HTR-8/SVneo (cell line): ENCODE data around the gene HOXC13.
A peak's percentile ranks its signal among the peaks of the same experiment; 100 is the strongest.

Experiments used
- DNase-seq: peaks from one replicate; pipeline ENCODE4 v3.0.0; 2011; ENCODE audit warnings: low spot score, mixed read lengths; ENCODE audit not compliant: insufficient read length
- FAIRE-seq: peaks from 2 replicates; lab custom pipeline; 2011; peaks lifted over from hg19 to GRCh38; lab: Jason Lieb, UNC

The HOXC13 gene

DNA sequence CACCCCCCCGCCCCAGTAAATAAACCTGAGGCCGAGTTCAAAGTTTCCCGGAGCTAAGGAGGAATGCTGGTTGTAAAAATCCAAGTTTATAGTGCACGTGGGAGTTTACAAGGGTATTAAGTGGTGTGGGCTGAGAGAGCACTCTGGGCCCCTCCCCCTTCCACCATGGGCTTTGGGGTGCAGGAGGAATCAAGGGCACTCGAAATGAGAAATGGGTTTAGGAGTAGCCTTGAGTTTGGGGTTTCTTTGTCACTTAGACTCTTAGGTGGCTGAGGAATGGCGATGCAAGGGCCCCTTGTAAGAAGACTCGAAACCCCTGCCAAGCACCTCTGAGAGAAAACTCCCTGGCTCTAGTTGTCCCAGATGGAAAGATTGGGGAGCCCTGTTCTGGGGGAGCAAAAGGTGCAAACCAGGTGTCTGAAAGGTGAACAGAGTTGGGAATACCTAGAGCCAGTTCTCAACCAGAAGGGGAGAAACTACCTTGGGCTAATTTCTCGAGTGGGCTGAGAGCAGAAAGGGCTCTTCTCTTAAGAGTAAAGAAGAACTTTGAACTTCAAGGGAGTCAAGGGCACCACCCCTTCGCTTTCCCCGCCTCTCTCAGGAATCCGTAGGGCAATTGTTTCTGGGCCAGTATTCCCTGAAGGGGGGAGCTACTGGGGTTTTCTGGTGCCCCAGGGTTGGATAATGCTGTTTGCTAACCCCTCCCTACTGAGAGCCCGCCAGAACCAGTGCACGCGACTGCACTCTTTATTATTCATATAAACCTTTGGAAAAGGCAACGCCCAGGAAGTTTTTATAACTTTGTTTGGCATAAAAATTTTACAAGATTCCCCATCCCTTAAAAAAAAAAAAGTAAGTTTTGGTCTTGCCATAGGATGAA, 40.1 kb downstream of the HOXC13 start:
- DNase-seq (no peak), FAIRE-seq (no peak)

DNA sequence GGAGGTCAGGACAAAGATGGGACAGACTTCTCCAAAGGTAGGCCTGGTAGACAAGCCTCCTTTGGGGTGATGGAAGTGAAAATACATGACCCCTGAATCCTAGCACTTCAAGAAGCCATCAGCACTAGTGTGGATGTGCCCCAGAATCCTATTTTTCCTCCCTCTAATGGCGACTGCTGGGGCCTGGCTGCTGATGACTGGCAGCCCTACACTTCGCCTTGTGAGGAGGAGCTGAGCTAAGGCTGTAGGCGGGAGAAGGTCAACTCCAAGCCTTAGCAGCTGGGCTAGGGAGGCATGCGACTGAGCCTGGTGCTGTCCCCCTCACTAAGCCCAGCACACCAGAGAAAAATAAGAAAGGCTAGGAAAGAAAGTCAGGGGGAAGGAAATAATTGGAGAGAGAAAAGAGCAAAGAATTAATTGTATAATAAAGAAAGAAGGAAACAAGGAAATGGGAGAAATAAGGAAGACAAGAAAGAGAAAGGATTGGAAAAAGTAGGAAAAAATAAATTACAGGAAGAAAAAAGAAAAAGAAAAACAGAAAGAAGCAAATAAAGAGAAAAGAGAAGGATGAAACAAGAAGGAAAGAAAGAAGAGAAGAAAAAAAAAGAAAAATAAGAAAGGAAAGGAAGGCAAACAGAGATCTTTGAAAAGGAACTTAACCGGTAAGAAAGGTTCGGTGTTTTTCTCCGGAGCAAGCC, 41.6 kb downstream of the HOXC13 start:
- FAIRE-seq (no peak), DNase-seq (no peak)

DNA sequence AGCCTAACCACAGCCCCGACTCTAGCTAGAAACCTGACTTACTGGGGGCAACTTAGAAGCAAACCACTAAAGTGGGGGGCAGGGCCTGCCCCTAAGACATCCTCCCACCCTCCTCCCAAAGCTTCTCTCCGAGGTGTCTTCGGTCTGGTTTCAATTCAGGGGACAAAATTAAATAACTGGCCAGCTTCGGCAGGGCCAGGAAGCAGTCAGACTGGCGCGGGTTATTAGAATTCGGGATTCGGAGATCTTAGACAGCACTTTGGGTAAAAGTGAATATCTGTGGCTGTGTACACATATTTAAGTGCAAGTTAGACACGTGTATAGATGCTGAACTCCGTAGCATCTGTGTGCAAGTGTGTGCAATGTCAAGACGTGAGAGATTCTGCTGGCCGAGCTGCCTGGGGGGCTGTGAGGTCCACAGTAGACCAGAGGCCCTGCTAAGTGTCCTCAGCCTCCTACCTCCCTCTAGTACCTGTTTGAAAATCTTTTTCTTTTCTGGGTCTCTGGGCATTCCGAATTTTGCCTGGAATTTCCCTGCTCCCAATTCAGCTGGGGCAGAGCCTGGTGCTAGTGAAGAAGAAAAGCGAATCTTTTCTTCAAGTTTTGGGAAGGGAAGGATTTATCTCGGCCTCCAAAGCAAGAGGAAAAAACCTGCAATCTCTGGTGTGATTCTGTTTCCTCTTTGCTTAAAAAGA, 42.3 kb downstream of the HOXC13 start:
- DNase-seq: no peak
- no peak for FAIRE-seq

DNA sequence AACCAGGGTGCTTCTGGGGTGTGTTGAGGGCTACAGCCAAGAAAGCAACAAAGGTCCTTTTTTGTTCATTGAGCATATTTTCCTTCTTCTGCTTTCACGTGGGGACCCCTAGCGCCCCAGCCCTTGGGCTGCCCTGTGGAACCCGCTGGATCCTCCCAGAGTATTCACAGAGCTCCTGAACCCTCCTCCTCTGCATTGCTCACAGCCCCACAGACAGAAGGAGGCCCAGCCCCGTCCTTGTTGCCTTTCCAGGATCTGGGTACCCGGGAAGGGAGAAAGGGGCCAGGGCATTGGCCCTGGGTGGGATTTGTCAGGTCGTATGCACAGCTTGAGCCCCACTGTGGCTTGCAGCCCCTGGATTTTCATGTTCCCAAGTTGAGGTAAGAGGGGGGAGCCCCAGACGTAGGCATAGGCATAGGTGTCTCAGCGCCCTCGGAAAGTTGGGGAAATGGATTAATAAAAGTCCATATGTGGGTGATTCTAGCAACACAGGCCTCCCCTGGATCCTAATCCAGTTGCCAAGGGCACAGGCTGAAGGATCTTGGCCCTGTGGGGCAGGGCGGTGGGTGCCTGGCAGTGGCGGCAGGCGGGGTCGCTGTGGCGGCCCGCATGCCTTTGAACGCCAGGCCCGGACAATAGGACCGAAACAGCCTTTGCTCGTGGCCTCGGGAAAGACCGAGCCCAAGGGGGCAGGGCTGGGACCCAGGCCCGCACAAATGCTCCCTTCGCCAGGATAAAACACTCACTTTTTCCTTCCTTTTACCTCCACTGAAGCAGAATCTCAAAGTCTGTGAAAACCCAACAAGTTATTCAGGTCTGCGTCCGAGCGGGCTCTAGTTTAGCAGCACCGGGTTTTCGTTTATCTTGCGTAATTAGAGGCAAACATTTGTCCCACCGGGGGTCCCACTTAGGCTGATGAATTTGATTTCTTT, 43.3 kb downstream of the HOXC13 start:
- DNase-seq: no peak

DNA sequence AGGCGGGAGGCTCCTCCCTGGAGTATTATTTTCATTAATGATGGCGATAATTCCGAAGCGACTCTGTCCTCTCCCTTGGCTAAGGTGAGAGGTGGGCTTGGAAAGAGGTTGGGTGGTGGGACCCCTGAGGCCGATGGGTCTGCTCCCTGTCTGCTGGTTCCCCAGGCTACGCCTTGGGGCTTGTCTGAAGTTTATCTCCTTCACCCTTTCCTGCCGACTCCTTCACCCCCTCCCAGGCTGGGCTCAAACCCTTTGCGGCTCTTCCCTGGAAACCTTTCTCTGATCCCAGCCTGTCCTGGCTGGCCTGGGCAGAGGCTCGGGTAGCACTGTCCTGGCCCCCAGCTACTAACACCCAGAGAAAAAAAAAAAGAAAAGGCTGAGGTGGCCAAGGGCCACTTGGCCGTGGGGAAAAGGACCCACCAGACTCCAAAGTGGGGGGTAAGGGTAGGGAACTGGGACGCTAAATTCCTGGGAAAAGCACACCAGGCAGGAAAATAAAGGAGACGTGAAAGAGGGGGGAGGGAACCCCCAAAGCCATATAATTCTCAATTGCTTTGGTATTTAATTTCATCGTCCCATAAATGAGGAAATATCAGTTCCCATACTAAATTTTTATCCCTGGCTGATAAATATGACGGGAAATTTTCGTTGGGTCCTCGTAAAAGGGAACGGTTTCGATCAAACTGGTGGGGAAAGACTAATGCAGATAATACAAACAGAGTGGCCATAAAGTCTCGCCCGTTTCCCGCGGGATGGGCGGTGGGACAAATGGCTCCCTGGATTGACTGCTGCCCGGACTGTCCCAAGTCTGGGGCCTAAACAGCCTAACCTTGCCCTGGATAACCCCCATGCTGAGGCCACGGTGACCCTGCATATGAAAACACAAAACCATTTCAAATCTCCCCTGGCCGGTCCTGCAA, 44.3 kb downstream of the HOXC13 start:
- DNase-seq (no peak), FAIRE-seq (no peak)

More for the DNA sequence above, 43.3 kb downstream of the HOXC13 start:
- FAIRE-seq: no peak

DNA sequence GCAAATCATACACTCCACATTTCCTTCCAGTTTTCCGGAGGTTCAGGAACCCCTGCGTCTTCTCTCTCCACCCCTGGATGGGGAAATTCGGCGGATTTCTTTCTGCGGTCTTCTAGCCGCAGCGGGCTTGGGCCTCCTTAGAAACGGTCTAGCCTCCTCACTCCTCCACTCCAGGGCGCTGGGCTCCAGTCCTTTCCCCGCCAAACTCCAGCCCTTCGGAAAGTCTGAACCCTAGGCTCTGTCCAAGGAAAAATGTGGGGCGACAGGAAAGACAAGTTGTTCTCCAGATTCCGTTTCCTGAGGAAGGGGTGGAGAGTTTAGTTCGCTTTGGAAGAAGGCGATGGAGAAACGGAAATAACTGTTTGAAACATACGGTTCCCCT, 44.9 kb downstream of the HOXC13 start:
- DNase-seq: no peak
- no peak for FAIRE-seq

DNA sequence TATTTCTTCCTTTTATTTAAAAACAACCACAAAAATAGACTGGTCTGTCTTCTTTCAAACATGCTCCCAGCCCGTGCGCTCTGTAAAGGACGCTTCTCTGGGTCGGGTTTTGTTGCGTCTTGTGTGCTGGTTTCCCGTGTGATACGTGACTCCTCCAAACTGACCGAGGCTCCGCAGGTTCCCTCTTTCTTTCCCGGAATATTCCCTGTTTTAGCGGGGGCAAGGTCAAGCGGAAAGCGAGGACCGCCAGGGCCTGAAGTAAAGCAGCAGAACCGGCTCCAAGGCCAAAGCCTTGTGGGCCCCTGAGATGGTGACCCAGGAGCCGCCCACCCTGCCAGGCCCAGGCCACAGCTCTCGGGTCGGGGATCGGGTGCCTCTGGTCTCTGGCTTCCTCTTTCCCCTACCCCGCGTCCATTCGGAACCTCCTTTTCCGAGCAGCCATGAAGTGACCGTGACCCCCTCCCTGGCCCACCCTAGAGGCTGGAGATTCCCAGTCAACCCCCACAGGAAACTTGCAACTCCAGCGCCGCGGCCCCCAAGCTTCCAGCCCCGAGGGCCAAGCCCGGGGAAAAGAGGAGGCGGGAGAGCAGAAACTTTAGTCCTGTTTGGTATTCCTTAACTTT, 45.4 kb downstream of the HOXC13 start:
- FAIRE-seq (no peak), DNase-seq (no peak)

DNA sequence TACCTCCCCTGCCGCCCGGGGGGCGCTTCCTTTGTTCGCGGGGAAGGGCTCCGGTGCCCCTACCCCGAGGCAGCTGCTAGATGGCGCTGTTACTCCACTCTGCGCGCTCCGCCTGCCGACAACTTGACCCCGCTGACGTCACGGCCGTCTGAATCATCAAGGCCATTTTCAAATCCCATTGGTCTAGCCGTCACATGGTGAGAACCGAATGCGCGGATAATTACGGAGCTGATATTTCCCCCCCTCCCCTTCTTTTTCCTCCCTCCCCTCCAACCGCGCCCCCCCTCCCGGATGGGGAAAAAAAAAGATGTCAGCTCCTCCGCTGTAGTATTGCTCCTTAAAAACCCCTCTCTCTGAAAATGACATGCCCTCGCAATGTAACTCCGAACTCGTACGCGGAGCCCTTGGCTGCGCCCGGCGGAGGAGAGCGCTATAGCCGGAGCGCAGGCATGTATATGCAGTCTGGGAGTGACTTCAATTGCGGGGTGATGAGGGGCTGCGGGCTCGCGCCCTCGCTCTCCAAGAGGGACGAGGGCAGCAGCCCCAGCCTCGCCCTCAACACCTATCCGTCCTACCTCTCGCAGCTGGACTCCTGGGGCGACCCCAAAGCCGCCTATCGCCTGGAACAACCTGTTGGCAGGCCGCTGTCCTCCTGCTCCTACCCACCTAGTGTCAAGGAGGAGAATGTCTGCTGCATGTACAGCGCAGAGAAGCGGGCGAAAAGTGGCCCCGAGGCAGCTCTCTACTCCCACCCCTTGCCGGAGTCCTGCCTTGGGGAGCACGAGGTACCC, 46.5 kb downstream of the HOXC13 start, which contains the start of gene HOXC10:
TSS of gene HOXC10 (plus strand) at position 246 of the 791 bp plus-strand sequence. CDS start at position 360, 114 bp downstream.
- peak; percentile 88 for FAIRE-seq
- DNase-seq: peak; percentile 92

DNA sequence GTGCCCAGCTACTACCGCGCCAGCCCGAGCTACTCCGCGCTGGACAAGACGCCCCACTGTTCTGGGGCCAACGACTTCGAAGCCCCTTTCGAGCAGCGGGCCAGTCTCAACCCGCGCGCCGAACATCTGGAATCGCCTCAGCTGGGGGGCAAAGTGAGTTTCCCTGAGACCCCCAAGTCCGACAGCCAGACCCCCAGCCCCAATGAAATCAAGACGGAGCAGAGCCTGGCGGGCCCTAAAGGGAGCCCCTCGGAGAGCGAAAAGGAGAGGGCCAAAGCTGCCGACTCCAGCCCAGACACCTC, 47.0 kb downstream of the HOXC13 start:
- FAIRE-seq: no peak
- DNase-seq: no peak

DNA sequence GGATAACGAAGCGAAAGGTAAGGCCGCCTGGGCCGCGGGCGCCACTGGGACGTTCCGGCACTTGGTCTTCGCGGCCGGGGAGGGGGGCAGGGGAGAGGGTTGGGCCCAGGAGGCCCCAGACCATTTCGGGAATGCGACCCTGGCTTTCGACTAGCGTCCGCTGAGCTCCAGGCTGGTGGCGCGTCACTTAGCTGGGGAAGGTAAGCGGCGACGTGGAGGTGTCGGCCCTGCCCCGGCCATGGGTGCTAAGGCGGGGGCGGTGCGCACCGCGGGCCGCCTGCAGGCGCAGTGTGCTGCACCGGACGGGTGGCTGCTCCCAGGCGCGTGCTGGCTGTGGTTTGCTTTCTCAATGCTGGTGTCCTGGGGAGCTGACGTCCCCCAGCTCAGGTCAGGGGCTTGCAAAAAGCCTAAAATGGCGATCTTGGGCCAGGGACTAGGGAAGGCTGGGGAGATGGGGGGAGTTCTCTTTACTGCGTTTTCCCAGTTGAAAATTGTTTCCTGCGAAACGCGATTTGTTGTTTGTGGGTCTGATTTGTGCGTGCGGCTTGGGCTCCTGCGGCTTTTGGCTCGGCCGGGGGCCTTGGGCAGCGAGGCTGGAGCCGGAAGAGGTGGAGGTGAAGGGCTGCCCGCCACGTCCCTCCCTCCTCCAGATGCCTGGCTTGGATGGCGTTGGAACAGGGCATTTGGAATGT, 47.5 kb downstream of the HOXC13 start:
- DNase-seq: no peak
- no peak for FAIRE-seq

DNA sequence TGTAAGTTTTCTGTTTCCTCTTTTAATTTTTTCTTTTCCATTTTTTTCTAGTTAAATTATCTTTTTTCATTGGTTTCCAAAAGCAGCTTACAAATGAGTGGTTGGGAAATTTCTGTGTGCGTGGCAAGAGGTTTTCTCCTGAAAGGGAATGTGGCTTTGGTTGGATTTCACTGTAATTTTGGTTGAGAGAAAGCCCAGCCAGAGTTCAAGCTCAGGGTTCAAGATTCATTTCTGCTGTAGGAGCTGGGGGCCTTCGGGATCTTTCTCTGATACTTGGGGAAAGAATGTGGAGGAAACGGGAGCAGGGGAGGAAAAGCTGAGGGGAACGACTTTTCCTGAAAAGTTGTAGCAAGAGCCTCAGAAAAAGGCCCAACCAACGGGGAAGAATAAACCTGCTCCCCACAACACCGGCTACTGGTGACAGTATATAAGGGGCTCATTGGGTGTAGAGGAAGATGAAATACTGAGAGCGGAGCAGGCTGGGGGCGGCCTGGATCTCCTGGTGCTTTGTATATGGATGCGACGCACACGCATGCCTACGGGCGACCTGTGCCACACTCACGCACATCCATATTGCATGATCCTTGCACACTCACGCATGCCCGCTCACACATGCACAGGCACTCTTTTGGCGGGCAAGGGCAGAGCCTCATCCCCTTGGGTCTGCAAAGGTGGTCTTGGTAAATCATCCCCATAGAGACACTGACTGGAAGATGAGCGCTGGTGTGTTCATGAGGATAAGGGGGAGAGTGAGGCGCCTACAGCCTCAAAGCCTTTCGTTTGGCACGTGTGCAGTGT, 48.3 kb downstream of the HOXC13 start:
- FAIRE-seq (no peak), DNase-seq (no peak)

DNA sequence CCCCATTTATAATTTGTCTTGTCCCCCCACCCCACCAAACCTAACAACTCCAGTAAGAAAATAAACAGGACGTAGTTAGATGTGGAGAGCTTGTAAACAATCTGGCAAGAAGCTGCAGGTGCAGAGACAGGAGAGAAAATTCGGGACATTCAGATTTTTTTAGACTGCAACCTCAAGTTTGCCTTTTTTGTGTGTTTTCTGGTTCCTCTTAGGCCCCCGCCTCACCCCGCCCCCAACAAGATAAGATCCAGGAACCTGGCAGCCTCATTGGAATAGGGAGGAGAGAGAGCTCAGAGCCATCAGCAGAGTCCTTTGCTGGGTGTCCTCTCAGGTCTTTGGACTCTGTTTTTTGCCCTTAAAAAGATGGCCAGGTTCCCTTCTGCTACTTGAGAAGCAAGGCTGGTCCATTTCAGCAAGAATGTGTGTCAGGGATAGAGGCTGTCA, 49.2 kb downstream of the HOXC13 start:
- no peak for FAIRE-seq
- no peak for DNase-seq

DNA sequence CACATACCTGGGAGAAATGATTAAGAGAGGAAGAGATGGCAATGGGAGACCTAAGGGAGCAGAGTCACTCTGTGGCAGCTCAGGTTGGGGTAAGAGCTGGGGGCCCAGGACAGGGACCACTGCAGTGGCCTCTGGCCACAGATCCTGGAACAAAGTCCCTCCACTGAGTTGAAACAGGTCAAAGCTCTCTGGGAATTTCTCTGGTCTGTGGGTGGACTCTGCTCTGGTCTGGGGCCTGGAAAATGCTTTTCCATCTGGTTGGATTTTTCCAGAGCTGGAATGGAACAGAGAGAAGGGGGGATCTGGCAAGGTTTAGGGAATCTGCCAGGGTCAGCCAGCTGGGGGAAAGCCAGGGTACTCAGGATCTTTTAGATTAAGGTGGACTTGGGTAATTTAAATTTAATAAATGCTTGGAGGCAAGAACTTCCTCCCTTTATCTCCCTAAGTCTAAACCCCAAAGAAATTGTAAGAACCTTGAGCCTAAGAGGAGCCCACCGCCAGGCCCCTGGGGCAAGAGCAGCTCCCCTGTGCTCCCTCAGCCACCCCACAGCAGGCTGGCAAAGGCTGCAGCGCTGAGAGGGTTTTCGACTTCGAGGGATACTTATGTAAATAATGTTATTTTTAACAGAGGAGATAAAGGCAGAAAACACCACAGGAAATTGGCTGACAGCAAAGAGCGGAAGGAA, 50.1 kb downstream of the HOXC13 start:
- no peak for DNase-seq
- FAIRE-seq: no peak

DNA sequence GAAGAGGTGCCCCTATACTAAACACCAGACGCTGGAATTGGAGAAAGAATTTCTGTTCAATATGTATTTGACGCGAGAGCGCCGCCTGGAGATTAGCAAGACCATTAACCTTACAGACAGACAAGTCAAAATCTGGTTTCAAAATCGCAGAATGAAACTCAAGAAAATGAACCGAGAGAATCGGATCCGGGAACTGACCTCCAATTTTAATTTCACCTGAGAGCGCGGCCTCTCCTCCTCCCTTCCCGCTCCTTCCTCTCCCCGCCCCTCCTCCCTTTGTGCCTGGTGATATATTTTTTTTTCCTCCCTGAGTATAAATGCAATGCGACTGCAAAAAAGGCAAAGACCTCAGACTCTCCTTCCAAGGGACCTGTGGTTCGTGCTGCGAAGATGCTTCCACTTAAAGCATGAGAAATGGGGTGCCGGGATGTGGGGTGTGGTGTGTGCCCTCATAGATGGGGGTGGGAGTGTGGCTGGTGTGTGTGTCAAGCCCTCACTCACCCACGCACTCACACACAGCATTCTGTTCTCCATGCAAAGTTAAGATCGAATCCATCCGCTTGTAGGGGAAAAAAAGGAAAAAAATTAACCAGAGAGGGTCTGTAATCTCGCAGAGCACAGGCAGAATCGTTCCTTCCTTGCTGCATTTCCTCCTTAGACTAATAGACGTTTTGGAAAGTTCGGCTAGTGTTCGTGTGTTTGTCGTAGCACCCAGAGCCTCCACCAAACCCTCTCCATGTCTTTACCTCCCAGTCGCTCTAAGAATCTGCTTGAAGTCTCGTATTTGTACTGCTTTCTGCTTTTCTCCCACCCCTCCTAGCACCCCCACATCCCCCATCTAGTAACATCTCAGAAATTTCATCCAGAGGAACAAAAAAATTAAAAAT, 50.8 kb downstream of the HOXC13 start:
- DNase-seq (peak; percentile 70), FAIRE-seq (no peak)
